ENCODE data around the gene MAGED2. TPM values are rescaled to one million over a fixed set of nuclear protein-coding genes. Genes with fewer than 3 reads are reported as not detected.

The MAGED2 gene
- total RNA-seq, 1 experiment from 2014 or later: 32.4 TPM

- no peaks in the 10 kb centered on the region for H3K79me2 ChIP-seq (ENCODE audit: insufficient read depth, low read length)
- DNase-seq (ENCODE audit: low read depth, low spot score) (peak; percentile 87), ATAC-seq (peak; percentile 93)
- TSS peak; percentile 52 for BruUV-seq (replicated peaks)
- H3K27ac ChIP-seq (ENCODE audit: low read depth, low read length): peak overlapping the region; percentile 61
- RAD21 ChIA-PET (ENCODE audit: low non-redundant PET in 1 of 2, low total read pairs in 2 of 2, uncharacterized antibody in 2 of 2, unreplicated experiment in 2 of 2): interaction anchor here in 1 of 2 experiments (0.6 to 0.7 kb wide), 2 partner anchors 83 to 102 kb away, joined by 3 read pairs; no protein-coding TSS in a partner anchor
- H3K4me2 ChIP-seq (ENCODE audit: low read length): peak overlapping the region; percentile 81
- no peaks in the 10 kb centered on the region; a peak in 1 of 4 replicates for H3K36me3 ChIP-seq (ENCODE audit: control insufficient read depth in 1 of 2, insufficient read depth in 2 of 2, low read length in 2 of 2)
- CTCF ChIA-PET: interaction anchor here (0.8 kb wide), 1 partner anchor 168 kb away, joined by 3 read pairs; no protein-coding TSS in a partner anchor
- H3K9ac ChIP-seq (ENCODE audit: low read length): peak overlapping the region; percentile 51
- TF ChIP-seq TCF7L2 (IDR thresholded peaks at IDR 0.05; ENCODE audit: borderline replicate concordance, extremely low read depth, insufficient read depth, insufficient read length) (peak; percentile 98), POLR2AphosphoS5 (IDR thresholded peaks at IDR 0.05; ENCODE audit: low read depth, low read length) (peak; percentile 32; the same call in 1 of the 2 replicates), ZFX (IDR thresholded peaks at IDR 0.05) (no peak), EGR1 (IDR thresholded peaks at IDR 0.05; ENCODE audit: low read depth) (no peak), JUND (IDR thresholded peaks at IDR 0.05) (no peak)
- intact Hi-C loops (cut with micrococcal nuclease): no loop called here
- no peaks in the 10 kb centered on the region for H3K9me3 ChIP-seq (ENCODE audit: control insufficient read depth in 1 of 2, insufficient read depth in 1 of 2, low read depth in 1 of 2, low read length in 2 of 2)
- H3K9me2 ChIP-seq (ENCODE audit: insufficient read depth): no peaks in the 10 kb centered on the region
- POLR2A ChIA-PET: interaction anchor here (1.0 kb wide), 1 partner anchor 169 kb away, joined by 4 read pairs; no protein-coding TSS in a partner anchor
- H4K20me1 ChIP-seq (ENCODE audit: insufficient read depth): no peaks in the 10 kb centered on the region
- H3K4me3 ChIP-seq (replicated peaks in 1 of 2; ENCODE audit: low read depth in 1 of 2, low read length in 2 of 2): peak overlapping the region; percentile 65 to 66
- H3K27me3 ChIP-seq (ENCODE audit: insufficient read depth, low read length): no peaks in the 10 kb centered on the region
- peaks cover 0 to 18% of the 10 kb centered on the region in 2 experiments; a peak in 2 of 4 replicates for H3K4me1 ChIP-seq (ENCODE audit: control insufficient read depth in 1 of 2, insufficient read depth in 2 of 2, low read length in 2 of 2)
- peak overlapping the region; percentile 94 for H2AFZ ChIP-seq (ENCODE audit: low read depth, low read length, poor library complexity, severe bottlenecking)
Measured at GRCh38 chrX:54808605-54809483, 1.3 kb downstream of the MAGED2 start.

- ATAC-seq (no peak), DNase-seq (ENCODE audit: low read depth, low spot score) (no peak)
- POLR2A ChIA-PET: no interaction called here
- CTCF ChIA-PET: no interaction called here
- H3K9ac ChIP-seq (ENCODE audit: low read length): no peak overlapping the region
- no peaks in the 10 kb centered on the region for H4K20me1 ChIP-seq (ENCODE audit: insufficient read depth)
- no peak overlapping the region for H3K4me3 ChIP-seq (replicated peaks in 1 of 2; ENCODE audit: low read depth in 1 of 2, low read length in 2 of 2)
- H3K9me3 ChIP-seq (ENCODE audit: control insufficient read depth in 1 of 2, insufficient read depth in 1 of 2, low read depth in 1 of 2, low read length in 2 of 2): no peaks in the 10 kb centered on the region
- H3K27me3 ChIP-seq (ENCODE audit: insufficient read depth, low read length): no peaks in the 10 kb centered on the region
- no peaks in the 10 kb centered on the region for H3K9me2 ChIP-seq (ENCODE audit: insufficient read depth)
- H3K4me2 ChIP-seq (ENCODE audit: low read length): no peak overlapping the region
- RAD21 ChIA-PET (ENCODE audit: low non-redundant PET in 1 of 2, low total read pairs in 2 of 2, uncharacterized antibody in 2 of 2, unreplicated experiment in 2 of 2): no interaction called here
- no peak overlapping the region for H2AFZ ChIP-seq (ENCODE audit: low read depth, low read length, poor library complexity, severe bottlenecking)
- intact Hi-C loops (cut with micrococcal nuclease): no loop called here
- H3K79me2 ChIP-seq (ENCODE audit: insufficient read depth, low read length): no peaks in the 10 kb centered on the region
- H3K27ac ChIP-seq (ENCODE audit: low read depth, low read length): no peak overlapping the region
- no TSS peak for BruUV-seq (replicated peaks)
- H3K4me1 ChIP-seq (ENCODE audit: control insufficient read depth in 1 of 2, insufficient read depth in 2 of 2, low read length in 2 of 2): peaks cover 0 to 18% of the 10 kb centered on the region in 2 experiments; a peak in 2 of 4 replicates
- H3K36me3 ChIP-seq (ENCODE audit: control insufficient read depth in 1 of 2, insufficient read depth in 2 of 2, low read length in 2 of 2): no peaks in the 10 kb centered on the region; a peak in 1 of 4 replicates
- no peak for TF ChIP-seq TCF7L2 (IDR thresholded peaks at IDR 0.05; ENCODE audit: borderline replicate concordance, extremely low read depth, insufficient read depth, insufficient read length)
- TF ChIP-seq, protein P1, sequence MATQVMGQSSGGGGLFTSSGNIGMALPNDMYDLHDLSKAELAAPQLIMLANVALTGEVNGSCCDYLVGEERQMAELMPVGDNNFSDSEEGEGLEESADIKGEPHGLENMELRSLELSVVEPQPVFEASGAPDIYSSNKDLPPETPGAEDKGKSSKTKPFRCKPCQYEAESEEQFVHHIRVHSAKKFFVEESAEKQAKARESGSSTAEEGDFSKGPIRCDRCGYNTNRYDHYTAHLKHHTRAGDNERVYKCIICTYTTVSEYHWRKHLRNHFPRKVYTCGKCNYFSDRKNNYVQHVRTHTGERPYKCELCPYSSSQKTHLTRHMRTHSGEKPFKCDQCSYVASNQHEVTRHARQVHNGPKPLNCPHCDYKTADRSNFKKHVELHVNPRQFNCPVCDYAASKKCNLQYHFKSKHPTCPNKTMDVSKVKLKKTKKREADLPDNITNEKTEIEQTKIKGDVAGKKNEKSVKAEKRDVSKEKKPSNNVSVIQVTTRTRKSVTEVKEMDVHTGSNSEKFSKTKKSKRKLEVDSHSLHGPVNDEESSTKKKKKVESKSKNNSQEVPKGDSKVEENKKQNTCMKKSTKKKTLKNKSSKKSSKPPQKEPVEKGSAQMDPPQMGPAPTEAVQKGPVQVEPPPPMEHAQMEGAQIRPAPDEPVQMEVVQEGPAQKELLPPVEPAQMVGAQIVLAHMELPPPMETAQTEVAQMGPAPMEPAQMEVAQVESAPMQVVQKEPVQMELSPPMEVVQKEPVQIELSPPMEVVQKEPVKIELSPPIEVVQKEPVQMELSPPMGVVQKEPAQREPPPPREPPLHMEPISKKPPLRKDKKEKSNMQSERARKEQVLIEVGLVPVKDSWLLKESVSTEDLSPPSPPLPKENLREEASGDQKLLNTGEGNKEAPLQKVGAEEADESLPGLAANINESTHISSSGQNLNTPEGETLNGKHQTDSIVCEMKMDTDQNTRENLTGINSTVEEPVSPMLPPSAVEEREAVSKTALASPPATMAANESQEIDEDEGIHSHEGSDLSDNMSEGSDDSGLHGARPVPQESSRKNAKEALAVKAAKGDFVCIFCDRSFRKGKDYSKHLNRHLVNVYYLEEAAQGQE (IDR thresholded peaks at IDR 0.05; ENCODE audit: low read depth): no peak
- TF ChIP-seq FOSL1 (IDR thresholded peaks at IDR 0.05; ENCODE audit: low read depth): no peak
- TF ChIP-seq POLR2A (IDR thresholded peaks at IDR 0.05; ENCODE audit: borderline replicate concordance, extremely low read depth, insufficient read depth, insufficient read length): no peak
- no peak for TF ChIP-seq EGR1 (IDR thresholded peaks at IDR 0.05; ENCODE audit: low read depth)
- no peak for TF ChIP-seq EZH2 (IDR thresholded peaks at IDR 0.05)
- TF ChIP-seq JUND (IDR thresholded peaks at IDR 0.05): no peak
- TF ChIP-seq, protein P2, sequence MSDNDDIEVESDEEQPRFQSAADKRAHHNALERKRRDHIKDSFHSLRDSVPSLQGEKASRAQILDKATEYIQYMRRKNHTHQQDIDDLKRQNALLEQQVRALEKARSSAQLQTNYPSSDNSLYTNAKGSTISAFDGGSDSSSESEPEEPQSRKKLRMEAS (IDR thresholded peaks at IDR 0.05): no peak
- no peak for TF ChIP-seq CBX3 (IDR thresholded peaks at IDR 0.05; ENCODE audit: low read depth)
- TF ChIP-seq ATF3 (IDR thresholded peaks at IDR 0.05): no peak
- TF ChIP-seq SIN3A (IDR thresholded peaks at IDR 0.05; ENCODE audit: low read depth): no peak
- no peak for TF ChIP-seq SRF (IDR thresholded peaks at IDR 0.05; ENCODE audit: low read depth)
- no peak for TF ChIP-seq CEBPB (IDR thresholded peaks at IDR 0.05; ENCODE audit: low read depth)
- no peak for TF ChIP-seq RAD21 (IDR thresholded peaks at IDR 0.05; ENCODE audit: low read depth)
- TF ChIP-seq SP1 (IDR thresholded peaks at IDR 0.05; ENCODE audit: low read depth): no peak
Measured at GRCh38 chrX:54810532-54810931, 3.0 kb downstream of the MAGED2 start.

Measured in HCT116 (cell line).